GM23248 (cell line): ENCODE measurements around the gene OAS1. TPM values are rescaled to one million over a fixed set of nuclear protein-coding genes. Genes with fewer than 3 reads are reported as not detected.
"Not testable (repeated sequence)": the region's sequence is repeated elsewhere in the genome, so short reads cannot be mapped to it uniquely, and the experiment has no call there.

Experiments
- DNase-seq: peaks from one replicate; pipeline ENCODE4 v3.0.0-alpha.2; 2015
- H2AFZ ChIP-seq: fragments of 200-600 bp; sonication (generic); 2 replicates; pipeline ENCODE4 v1.6.1; 2016; ENCODE audit warnings: antibody characterized with exemption
- H3F3A ChIP-seq: fragments of 200-600 bp; sonication (generic); 2 replicates; pipeline ENCODE4 v1.6.1; 2016; ENCODE audit warnings: mild to moderate bottlenecking, antibody characterized with exemption, mixed run types; ENCODE audit not compliant: insufficient read depth
- H3K27ac ChIP-seq: fragments of 200-600 bp; sonication (generic); 2 replicates; pipeline ENCODE4 v1.5.1; 2016; ENCODE audit warnings: mild to moderate bottlenecking
- H3K27me3 ChIP-seq: fragments of 200-600 bp; sonication (generic); replicated peaks from 2 replicates; pipeline ENCODE4 v1.6.1; 2016; ENCODE audit warnings: mild to moderate bottlenecking; ENCODE audit not compliant: insufficient read depth
- H3K36me3 ChIP-seq: fragments of 200-600 bp; sonication (generic); 2 replicates; pipeline ENCODE4 v1.6.1; 2016; ENCODE audit warnings: low read depth, mild to moderate bottlenecking
- H3K4me1 ChIP-seq: fragments of 200-600 bp; sonication (generic); 2 replicates; pipeline ENCODE4 v1.6.1; 2016; ENCODE audit warnings: mild to moderate bottlenecking; ENCODE audit not compliant: insufficient read depth
- H3K4me2 ChIP-seq: fragments of 200-600 bp; sonication (generic); one replicate; pipeline ENCODE4 v1.6.1; 2016; ENCODE audit warnings: mild to moderate bottlenecking; ENCODE audit not compliant: unreplicated experiment
- H3K4me3 ChIP-seq: fragments of 200-600 bp; sonication (generic); 2 replicates; pipeline ENCODE4 v1.5.1; 2016; ENCODE audit warnings: mild to moderate bottlenecking
- H3K79me2 ChIP-seq: fragments of 200-600 bp; sonication (generic); 2 replicates; pipeline ENCODE4 v1.6.1; 2016; ENCODE audit warnings: mild to moderate bottlenecking; ENCODE audit not compliant: insufficient read depth
- H3K9ac ChIP-seq: fragments of 200-600 bp; sonication (generic); 2 replicates; pipeline ENCODE4 v1.6.1; 2016; ENCODE audit warnings: mild to moderate bottlenecking
- H3K9me2 ChIP-seq: fragments of 200-600 bp; sonication (generic); 2 replicates; pipeline ENCODE4 v1.6.1; 2016; ENCODE audit warnings: mixed run types, mild to moderate bottlenecking, moderate library complexity; ENCODE audit not compliant: insufficient read depth
- H3K9me3 ChIP-seq: fragments of 200-600 bp; sonication (generic); one replicate; pipeline ENCODE4 v1.6.1; 2017; ENCODE audit warnings: low read depth
- H4K20me1 ChIP-seq: fragments of 200-600 bp; sonication (generic); 2 replicates; pipeline ENCODE4 v1.6.0; 2016; ENCODE audit not compliant: insufficient read depth
- EZH2 ChIP-seq: fragments of 200-600 bp; sonication (generic); IDR thresholded peaks from 2 replicates; pipeline ENCODE4 v1.6.1; 2018; ENCODE audit warnings: antibody characterized with exemption, mild to moderate bottlenecking; ENCODE audit not compliant: insufficient read depth, poor library complexity, severe bottlenecking
- EZH2phosphoT487 ChIP-seq: fragments of 200-600 bp; sonication (generic); IDR thresholded peaks from 2 replicates; pipeline ENCODE4 v1.6.1; 2018; ENCODE audit warnings: antibody characterized with exemption, moderate library complexity, mild to moderate bottlenecking, low read depth; ENCODE audit not compliant: insufficient read depth
- WGBS, 2 experiments: methylation state at CpG; one replicate each; pipeline ENCODE4 v1.1.6; 2015 to 2017; ENCODE audit warnings: low lambda C conversion rate in 2 of 2, low coverage in 1 of 2; ENCODE audit errors: missing lambda C conversion rate in 2 of 2; 5-methylcytosine and 5-hydroxymethylcytosine counted together
- in situ Hi-C: fragments of 300-500 bp; cut with MboI; formaldehyde crosslinking; loops from 2 replicates; pipeline ENCODE4 v1.15.0; 2020
- polyA plus RNA-seq: library from polyadenylated mRNA; unstranded; fragments of >200 nt; fragmentation: Nextera tagmentation; extraction: Ambion mirVana; gene quantifications from 2 replicates; pipeline ENCODE4 v1.2.1, GENCODE V29; 2016
- total RNA-seq: library from RNA; depleted of rRNA; stranded (reverse); fragments of >200 nt; shearing (Covaris generic); gene quantifications from 2 replicates; pipeline ENCODE4 v1.2.3, GENCODE V29; 2014

OAS1 gene
- total and polyA plus RNA-seq, 2 experiments from 2014 or later = 0.10 TPM; not detected in 1

GRCh38 chr12:112916270-112916669, 9.5 kb downstream of the OAS1 start:
- 67 to 70% methylated on average over 5 of the region's 5 CpGs for WGBS, 2 experiments
- no peak for DNase-seq

DNA sequence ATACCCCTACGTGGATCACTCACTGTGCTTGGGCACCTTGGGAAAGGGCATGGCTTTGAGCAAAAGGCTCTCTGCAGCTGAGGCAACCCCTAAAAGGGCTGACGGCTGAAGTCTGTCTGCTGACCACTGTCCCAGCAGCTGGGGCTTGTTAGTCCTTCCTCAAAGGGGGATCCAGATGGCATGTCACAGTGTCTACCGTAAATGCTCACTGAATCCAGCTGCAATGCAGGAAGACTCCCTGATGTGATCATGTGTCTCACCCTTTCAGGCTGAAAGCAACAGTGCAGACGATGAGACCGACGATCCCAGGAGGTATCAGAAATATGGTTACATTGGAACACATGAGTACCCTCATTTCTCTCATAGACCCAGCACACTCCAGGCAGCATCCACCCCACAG, 12.4 kb downstream of the OAS1 start:
- Histone ChIP-seq H3K9me3 (no peaks in the 10 kb centered on the region), H3K79me2 (no peaks in the 10 kb centered on the region), H3K27ac (no peak overlapping the region), H3K4me3 (no peak overlapping the region), H3K4me2 (no peak overlapping the region), H3F3A (no peaks in the 10 kb centered on the region), H4K20me1 (no peaks in the 10 kb centered on the region), H3K9me2 (no peaks in the 10 kb centered on the region), H3K4me1 (no peaks in the 10 kb centered on the region), H3K36me3 (no peaks in the 10 kb centered on the region), H3K9ac (no peak overlapping the region), H3K27me3 (peaks cover 3% of the 10 kb centered on the region; the same call in 1 of the 2 replicates), H2AFZ (no peak overlapping the region)
- WGBS, 2 experiments = 35 to 41% methylated on average over 6 of the region's 6 CpGs
- TF ChIP-seq EZH2 (no peak), EZH2phosphoT487 (no peak)
- no peak for DNase-seq
- in situ Hi-C loops = no loop called here

More at GRCh38 chr12:112916270-112916669, 9.5 kb downstream of the OAS1 start:
- Histone ChIP-seq H3K4me2 (no peak overlapping the region), H3K4me1 (no peaks in the 10 kb centered on the region), H3K79me2 (no peaks in the 10 kb centered on the region), H3K4me3 (no peak overlapping the region), H3K9me3 (peaks cover 8% of the 10 kb centered on the region), H4K20me1 (no peaks in the 10 kb centered on the region), H2AFZ (no peak overlapping the region), H3K27ac (no peak overlapping the region), H3K9ac (no peak overlapping the region), H3K27me3 (no peaks in the 10 kb centered on the region; the same call in 1 of the 2 replicates), H3K36me3 (no peaks in the 10 kb centered on the region), H3K9me2 (no peaks in the 10 kb centered on the region), H3F3A (no peaks in the 10 kb centered on the region)
- in situ Hi-C loops = no loop called here
- no peak for TF ChIP-seq EZH2phosphoT487
- no peak for TF ChIP-seq EZH2

DNA sequence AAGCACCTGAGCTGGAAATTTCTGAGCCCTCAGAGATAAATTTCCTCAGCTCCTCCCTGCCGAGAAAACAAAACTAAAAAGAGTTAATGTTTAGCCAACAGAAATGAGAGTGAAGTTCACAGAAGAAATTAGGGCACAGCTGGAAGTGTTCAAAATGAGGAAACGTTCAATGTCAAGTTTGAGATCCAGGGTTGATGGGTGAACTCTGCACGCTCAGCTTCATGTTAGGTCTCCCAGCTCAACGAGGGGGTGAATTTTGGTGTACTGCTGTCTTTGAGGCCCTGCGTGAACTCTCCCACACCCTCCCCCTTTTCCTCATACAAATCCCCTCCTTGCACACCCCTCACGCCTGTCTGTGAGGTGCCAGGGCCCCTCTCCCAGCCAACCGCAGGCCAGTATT, 18.2 kb downstream of the OAS1 start:
- H3K9me2 ChIP-seq = no peaks in the 10 kb centered on the region
- no peaks in the 10 kb centered on the region for H3F3A ChIP-seq
- H3K27me3 ChIP-seq = peaks cover 8% of the 10 kb centered on the region
- no peaks in the 10 kb centered on the region for H3K36me3 ChIP-seq
- WGBS, 2 experiments = 8 to 14% methylated on average over 6 to 7 of the region's 7 CpGs
- H3K79me2 ChIP-seq = no peaks in the 10 kb centered on the region
- no peak overlapping the region for H3K4me3 ChIP-seq
- H3K27ac ChIP-seq = no peak overlapping the region
- in situ Hi-C loops = no loop called here
- no peaks in the 10 kb centered on the region for H3K4me1 ChIP-seq
- no peaks in the 10 kb centered on the region for H4K20me1 ChIP-seq
- no peak overlapping the region for H2AFZ ChIP-seq
- no peak for DNase-seq
- no peak for TF ChIP-seq EZH2
- no peak for TF ChIP-seq EZH2phosphoT487
- no peak overlapping the region for H3K4me2 ChIP-seq
- no peak overlapping the region for H3K9ac ChIP-seq
- no peaks in the 10 kb centered on the region for H3K9me3 ChIP-seq

DNA sequence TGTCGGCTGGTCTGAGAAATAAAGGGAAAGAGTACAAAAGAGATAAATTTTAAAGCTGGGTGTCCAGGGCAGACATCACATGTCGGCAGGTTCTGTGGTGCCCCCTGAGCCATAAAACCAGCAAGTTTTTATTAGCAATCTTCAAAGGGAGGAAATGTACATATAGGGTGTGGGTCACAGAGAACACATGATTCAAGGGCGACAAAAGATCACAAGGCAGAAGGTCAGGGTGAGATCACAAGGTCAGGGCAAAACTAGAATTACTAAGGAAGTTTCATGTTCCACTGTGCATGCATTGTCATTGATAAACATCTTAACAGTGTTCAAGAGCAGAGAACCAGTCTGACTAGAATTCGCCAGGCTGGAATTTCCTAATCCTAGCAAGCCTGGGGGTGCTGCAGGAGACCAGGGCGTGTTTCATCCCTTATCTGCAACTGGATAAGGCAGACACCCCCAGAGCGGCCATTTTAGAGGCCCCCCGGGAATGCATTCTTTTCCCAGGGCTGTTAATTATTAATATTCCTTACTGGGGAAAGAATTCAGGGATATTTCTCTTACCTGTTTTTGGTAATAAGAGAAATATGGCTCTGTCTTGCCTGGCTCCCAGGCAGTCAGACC, 19.8 kb downstream of the OAS1 start:
- H3F3A ChIP-seq, in situ Hi-C loops, DNase-seq, H3K36me3 ChIP-seq, H3K4me1 ChIP-seq, H3K9ac ChIP-seq, H3K27me3 ChIP-seq, H2AFZ ChIP-seq, H3K79me2 ChIP-seq, H3K4me2 ChIP-seq, H3K9me3 ChIP-seq, H3K27ac ChIP-seq, H3K4me3 ChIP-seq, H3K9me2 ChIP-seq, H4K20me1 ChIP-seq: not testable (repeated sequence)
- WGBS, 2 experiments = 48 to 55% methylated on average over 7 of the region's 7 CpGs

GRCh38 chr12:112927475-112927874, 20.7 kb downstream of the OAS1 start:
- H3K9me3 ChIP-seq = no peaks in the 10 kb centered on the region
- H3K9me2 ChIP-seq = no peaks in the 10 kb centered on the region
- no peaks in the 10 kb centered on the region for H4K20me1 ChIP-seq
- peaks cover 8% of the 10 kb centered on the region for H3K27me3 ChIP-seq
- H3K4me1 ChIP-seq = no peaks in the 10 kb centered on the region
- TF ChIP-seq EZH2phosphoT487 (no peak), EZH2 (no peak)
- no peaks in the 10 kb centered on the region for H3K36me3 ChIP-seq
- no peak overlapping the region for H3K4me2 ChIP-seq
- no peaks in the 10 kb centered on the region for H3K79me2 ChIP-seq
- in situ Hi-C loops = no loop called here
- no peak overlapping the region for H3K9ac ChIP-seq
- H3K4me3 ChIP-seq = no peak overlapping the region
- no peaks in the 10 kb centered on the region for H3F3A ChIP-seq
- H3K27ac ChIP-seq = no peak overlapping the region
- DNase-seq = no peak
- H2AFZ ChIP-seq = no peak overlapping the region
- 46 to 58% methylated on average over 3 of the region's 3 CpGs for WGBS, 2 experiments
